ENCODE data around the gene BCL2L2. TPM values are rescaled to one million over a fixed set of nuclear protein-coding genes. Genes with fewer than 3 reads are reported as not detected.

Gene BCL2L2
- total RNA-seq, 1 experiment from 2014 or later = 17.4 TPM

DNA sequence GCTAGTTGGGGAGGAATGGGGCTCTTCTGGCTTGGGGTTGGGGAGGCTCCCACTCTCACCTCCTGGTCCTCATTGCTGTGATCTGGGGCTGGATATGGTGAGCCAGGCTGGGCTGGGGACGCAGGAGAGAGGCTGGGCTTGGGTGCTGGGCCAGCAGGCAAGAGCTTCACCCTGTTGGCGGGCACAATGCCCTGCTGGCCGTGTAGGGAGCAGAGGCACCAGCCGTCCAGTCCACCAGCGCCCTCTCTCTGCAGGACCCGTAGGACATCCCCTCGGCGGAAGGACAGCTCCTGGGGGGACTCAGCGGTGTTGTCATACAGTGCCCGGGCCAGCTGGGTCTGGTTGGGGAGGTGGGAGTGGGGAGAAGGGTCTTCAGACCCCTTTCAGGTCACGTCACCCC is 53.9 kb downstream of the BCL2L2 start:
- H3K4me3 ChIP-seq = no peak overlapping the region
- no peaks in the 10 kb centered on the region for H3K4me1 ChIP-seq (replicated peaks)
- DNase-seq (ENCODE audit: low read depth in 1 of 2, low spot score in 2 of 2) = no peak
- no peak overlapping the region for H3K27ac ChIP-seq
- H3K27me3 ChIP-seq (replicated peaks) = peaks cover 49% of the 10 kb centered on the region
- no peaks in the 10 kb centered on the region for H3K9me3 ChIP-seq (replicated peaks)
- H3K36me3 ChIP-seq = no peaks in the 10 kb centered on the region

DNA sequence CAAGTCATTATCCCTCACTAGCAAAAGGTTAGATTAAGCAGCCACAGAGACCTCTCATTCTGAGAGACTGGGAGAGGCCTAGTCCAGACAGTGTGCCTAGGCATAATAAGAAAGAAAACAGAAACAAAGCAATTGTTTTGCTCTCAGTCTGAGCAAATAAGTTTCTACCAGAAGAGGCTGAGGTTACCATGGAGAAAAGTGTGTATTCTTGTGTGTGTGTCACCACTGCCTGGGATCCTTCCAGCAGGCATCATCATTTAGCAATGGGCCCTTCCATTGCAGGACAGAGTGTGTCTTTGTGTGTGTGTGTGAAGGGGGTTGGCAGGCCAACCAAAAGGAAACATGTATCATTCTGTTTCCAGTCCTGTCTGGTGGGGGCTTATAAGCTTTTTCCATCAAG is 54.7 kb downstream of the BCL2L2 start:
- no peak overlapping the region for H3K27ac ChIP-seq
- H3K4me1 ChIP-seq (replicated peaks) = no peaks in the 10 kb centered on the region
- no peak for DNase-seq (ENCODE audit: low read depth in 1 of 2, low spot score in 2 of 2)

More for the DNA sequence above, 54.7 kb downstream of the BCL2L2 start:
- Histone ChIP-seq H3K27me3 (replicated peaks) (peaks cover 53% of the 10 kb centered on the region), H3K36me3 (no peaks in the 10 kb centered on the region), H3K9me3 (replicated peaks) (no peaks in the 10 kb centered on the region), H3K4me3 (no peak overlapping the region)

Other genes starting within 250 kb of the BCL2L2 start
- gene CDH24, start 249.3 kb upstream of the BCL2L2 start, total RNA-seq (2014; rRNA removed; shearing (Covaris generic)) = 4.8 and 9.1 TPM in 2 replicates
- gene ACIN1, start 211.7 kb upstream of the BCL2L2 start, total RNA-seq (2014; rRNA removed; shearing (Covaris generic)) = 34.1 and 68.2 TPM in 2 replicates
- gene C14orf119, start 211.3 kb upstream of the BCL2L2 start, total RNA-seq (2014; rRNA removed; shearing (Covaris generic)) = 33.1 and 37.9 TPM in 2 replicates
- not detected in 2 replicates for gene CIROP, start 201.8 kb upstream of the BCL2L2 start, total RNA-seq (2014; rRNA removed; shearing (Covaris generic))
- not detected in 2 replicates for gene CEBPE, start 187.6 kb upstream of the BCL2L2 start, total RNA-seq (2014; rRNA removed; shearing (Covaris generic))
- 0.45 TPM in 1 of 2 replicates, not detected in the other for gene SLC7A8, start 123.2 kb upstream of the BCL2L2 start, total RNA-seq (2014; rRNA removed; shearing (Covaris generic))
- not detected in 2 replicates for gene RNF212B, start 68.9 kb upstream of the BCL2L2 start, total RNA-seq (2014; rRNA removed; shearing (Covaris generic))
- 4.9 and 6.1 TPM in 2 replicates for gene HOMEZ, start 20.7 kb upstream of the BCL2L2 start, total RNA-seq (2014; rRNA removed; shearing (Covaris generic))
- 1.2 and 2.1 TPM in 2 replicates for gene PPP1R3E, start 4.0 kb upstream of the BCL2L2 start, total RNA-seq (2014; rRNA removed; shearing (Covaris generic))
- gene PABPN1, start 14.6 kb downstream of the BCL2L2 start, total RNA-seq (2014; rRNA removed; shearing (Covaris generic)) = 76.2 and 93.4 TPM in 2 replicates
- gene SLC22A17, start 46.1 kb downstream of the BCL2L2 start, total RNA-seq (2014; rRNA removed; shearing (Covaris generic)) = 1.7 and 3.2 TPM in 2 replicates
- gene EFS, start 58.3 kb downstream of the BCL2L2 start, total RNA-seq (2014; rRNA removed; shearing (Covaris generic)) = not detected in 2 replicates
- not detected in 2 replicates for gene IL25, start 66.0 kb downstream of the BCL2L2 start, total RNA-seq (2014; rRNA removed; shearing (Covaris generic))
- not detected in 2 replicates for gene CMTM5, start 70.2 kb downstream of the BCL2L2 start, total RNA-seq (2014; rRNA removed; shearing (Covaris generic))
- not detected in 2 replicates for gene MYH6, start 101.4 kb downstream of the BCL2L2 start, total RNA-seq (2014; rRNA removed; shearing (Covaris generic))
- gene MYH7, start 128.8 kb downstream of the BCL2L2 start, total RNA-seq (2014; rRNA removed; shearing (Covaris generic)) = not detected in 2 replicates
- 51.6 and 53.1 TPM in 2 replicates for gene NGDN, start 162.9 kb downstream of the BCL2L2 start, total RNA-seq (2014; rRNA removed; shearing (Covaris generic))
- not detected in 2 replicates for gene ZFHX2, start 244.9 kb downstream of the BCL2L2 start, total RNA-seq (2014; rRNA removed; shearing (Covaris generic))
- gene THTPA, start 249.4 kb downstream of the BCL2L2 start, total RNA-seq (2014; rRNA removed; shearing (Covaris generic)) = 5.0 TPM in 2 replicates

Data from SJSA1 (cell line).